H1 (cell line): ENCODE results near the gene PPP1R1B. TPM values are rescaled to one million over a fixed set of nuclear protein-coding genes. Genes with fewer than 3 reads are reported as not detected.

ENCODE experiments used
- CTCF ChIA-PET: fragments of 300-600 bp; sonication (Branson Sonifier 250); formaldehyde crosslinking; loops from one replicate; lab custom pipeline; 2021; ENCODE audit not compliant: partially characterized antibody; lab: Charles Lee
- POLR2A ChIA-PET: fragments of 300-600 bp; sonication (Branson Sonifier 250); formaldehyde crosslinking; loops from one replicate; lab custom pipeline; 2021; ENCODE audit warnings: inconsistent platforms; ENCODE audit not compliant: partially characterized antibody; lab: Charles Lee
- DNase-seq, 2 experiments: peaks; one replicate each; pipeline versions ENCODE4 v3.0.0 to v3.0.0-alpha.2; 2010 to 2022; ENCODE audit warnings: low spot score in 2 of 2, low read depth in 1 of 2, mixed read lengths in 1 of 2
- FAIRE-seq: peaks from 2 replicates; lab custom pipeline; 2011; peaks lifted over from hg19 to GRCh38; lab: Jason Lieb, UNC
- H2AFZ ChIP-seq: 2 replicates; pipeline ENCODE4 v1.8.1; 2012; ENCODE audit warnings: low read length, inconsistent platforms
- H2AK5ac ChIP-seq: 2 replicates; pipeline ENCODE4 v1.6.1; 2013; ENCODE audit warnings: low read depth, low read length
- H2BK120ac ChIP-seq: replicated peaks from 2 replicates; pipeline ENCODE3; 2013; ENCODE audit warnings: low read depth, low read length, inconsistent platforms
- H2BK12ac ChIP-seq: 2 replicates; pipeline ENCODE4 v1.6.1; 2013; ENCODE audit warnings: low read depth, low read length
- H2BK15ac ChIP-seq: 2 replicates; pipeline ENCODE4 v1.6.1; 2013; ENCODE audit warnings: low read length
- H2BK20ac ChIP-seq: 2 replicates; pipeline ENCODE4 v1.6.1; 2013; ENCODE audit warnings: low read length
- H2BK5ac ChIP-seq: 2 replicates; pipeline ENCODE4 v1.6.1; 2013; ENCODE audit warnings: low read depth, low read length
- H3K14ac ChIP-seq: 2 replicates; pipeline ENCODE4 v1.6.1; 2013; ENCODE audit warnings: inconsistent platforms; ENCODE audit not compliant: insufficient read length
- H3K18ac ChIP-seq: 2 replicates; pipeline ENCODE4 v1.6.1; 2013; ENCODE audit warnings: low read length; ENCODE audit errors: extremely low read depth
- H3K23ac ChIP-seq: 2 replicates; pipeline ENCODE4 v1.6.1; 2013; ENCODE audit warnings: inconsistent platforms; ENCODE audit not compliant: insufficient read length
- H3K23me2 ChIP-seq: 2 replicates; pipeline ENCODE4 v1.6.1; 2013; ENCODE audit warnings: low read depth, low read length
- H3K27ac ChIP-seq: 2 replicates; pipeline ENCODE4 v1.6.1; 2011; ENCODE audit warnings: low read depth, low read length, inconsistent platforms
- H3K27me3 ChIP-seq, 4 experiments: replicated peaks in 1 of 4; 1 replicate in 1 of 4; 2 replicates in 3 of 4; pipeline versions ENCODE4 v1.6.1 to v1.8.1; 2011 to 2013; ENCODE audit warnings: low read length in 3 of 4, mild to moderate bottlenecking in 3 of 4, inconsistent platforms in 2 of 4, mixed read lengths in 2 of 4, moderate library complexity in 1 of 4; ENCODE audit not compliant: control insufficient read depth in 3 of 4, insufficient read depth in 3 of 4; ENCODE audit errors: extremely low read depth in 1 of 4
- H3K36me3 ChIP-seq, 4 experiments: 2 replicates each; pipeline versions ENCODE4 v1.6.1 to v1.8.1; 2011 to 2013; ENCODE audit warnings: mild to moderate bottlenecking in 4 of 4, low read length in 3 of 4, moderate library complexity in 2 of 4, control low read depth in 1 of 4, inconsistent platforms in 1 of 4; ENCODE audit not compliant: insufficient read depth in 4 of 4, control insufficient read depth in 2 of 4
- H3K4ac ChIP-seq: replicated peaks from 2 replicates; pipeline ENCODE3; 2013; ENCODE audit warnings: low read length, low read depth, mixed read lengths, inconsistent platforms; ENCODE audit not compliant: insufficient read length
- H3K4me1 ChIP-seq, 4 experiments: replicated peaks in 1 of 4; 1 replicate in 1 of 4; 2 replicates in 3 of 4; pipeline versions ENCODE4 v1.6.1 to v1.8.1; 2011 to 2013; ENCODE audit warnings: low read length in 3 of 4, inconsistent platforms in 2 of 4, mixed read lengths in 1 of 4; ENCODE audit not compliant: insufficient read depth in 4 of 4, control insufficient read depth in 3 of 4
- H3K4me2 ChIP-seq, 2 experiments: 2 replicates each; pipeline versions ENCODE4 v1.6.1 to v1.8.1; 2011 to 2013; ENCODE audit warnings: low read depth in 2 of 2, low read length in 2 of 2, control low read depth in 1 of 2, inconsistent platforms in 1 of 2, mild to moderate bottlenecking in 1 of 2; ENCODE audit not compliant: insufficient read depth in 1 of 2
- H3K4me3 ChIP-seq, 4 experiments: fragments of 200-600, 300-600 bp in 1 of 4; sonication (generic), shearing (Covaris generic), sonication (Bioruptor Twin) in 1 of 4; 2 replicates each; pipeline versions ENCODE4 v1.5.1 to v1.8.1; 2011 to 2016; ENCODE audit warnings: low read length in 4 of 4, low read depth in 3 of 4, control low read depth in 2 of 4, inconsistent platforms in 2 of 4, mild to moderate bottlenecking in 2 of 4, mixed read lengths in 1 of 4, moderate library complexity in 1 of 4; ENCODE audit not compliant: insufficient read depth in 2 of 4; ENCODE audit errors: extremely low read depth in 1 of 4
- H3K56ac ChIP-seq: replicated peaks from 2 replicates; pipeline ENCODE3; 2013; ENCODE audit warnings: low read depth, mild to moderate bottlenecking, mixed read lengths, low read length, inconsistent platforms; ENCODE audit not compliant: insufficient read length
- H3K79me1 ChIP-seq: 2 replicates; pipeline ENCODE4 v1.6.1; 2013; ENCODE audit warnings: low read depth, low read length, control low read depth
- H3K79me2 ChIP-seq, 2 experiments: 2 replicates each; pipeline versions ENCODE4 v1.6.1 to v1.8.1; 2012 to 2013; ENCODE audit warnings: low read length in 2 of 2, mild to moderate bottlenecking in 2 of 2, inconsistent platforms in 1 of 2; ENCODE audit not compliant: insufficient read depth in 2 of 2, control insufficient read depth in 1 of 2
- H3K9ac ChIP-seq, 4 experiments: replicated peaks in 1 of 4; 1 replicate in 1 of 4; 2 replicates in 3 of 4; pipeline versions ENCODE4 v1.6.1 to v1.8.1; 2011 to 2013; ENCODE audit warnings: low read depth in 3 of 4, low read length in 3 of 4, control low read depth in 2 of 4, mild to moderate bottlenecking in 2 of 4, moderate library complexity in 2 of 4, inconsistent platforms in 1 of 4; ENCODE audit errors: extremely low read depth in 1 of 4
- H3K9me3 ChIP-seq, 2 experiments: 2 replicates each; pipeline versions ENCODE4 v1.6.1 to v1.8.1; 2012 to 2013; ENCODE audit warnings: mild to moderate bottlenecking in 2 of 2, moderate library complexity in 2 of 2, control low read depth in 1 of 2, inconsistent platforms in 1 of 2, low read depth in 1 of 2, low read length in 1 of 2, mixed read lengths in 1 of 2; ENCODE audit not compliant: insufficient read depth in 2 of 2
- H4K20me1 ChIP-seq, 2 experiments: replicated peaks in 1 of 2; 2 replicates each; pipeline versions ENCODE3 to v1.8.1; 2011 to 2013; ENCODE audit warnings: inconsistent platforms in 2 of 2, low read length in 2 of 2, mild to moderate bottlenecking in 1 of 2; ENCODE audit not compliant: insufficient read depth in 2 of 2, control insufficient read depth in 1 of 2
- H4K5ac ChIP-seq: 2 replicates; pipeline ENCODE4 v1.6.1; 2013; ENCODE audit warnings: low read length, low read depth, mixed read lengths, inconsistent platforms; ENCODE audit not compliant: insufficient read length
- H4K8ac ChIP-seq: 2 replicates; pipeline ENCODE4 v1.8.0; 2013; ENCODE audit warnings: mild to moderate bottlenecking, moderate library complexity, low read length, inconsistent platforms; ENCODE audit not compliant: insufficient read depth; ENCODE audit errors: extremely low read depth
- H4K91ac ChIP-seq: replicated peaks from 2 replicates; pipeline ENCODE3; 2013; ENCODE audit warnings: low read length, mixed read lengths, inconsistent platforms; ENCODE audit not compliant: insufficient read length
- CBX8 ChIP-seq: fragments of 300-800, 300-1000 bp; sonication (generic); IDR thresholded peaks from 2 replicates; pipeline ENCODE4 v1.7.1; 2016; ENCODE audit warnings: low read depth, low read length, borderline replicate concordance
- CTBP2 ChIP-seq: IDR thresholded peaks from 2 replicates; pipeline ENCODE4 v1.7.0; 2011; ENCODE audit warnings: borderline replicate concordance, mild to moderate bottlenecking, moderate library complexity, mixed read lengths, low read length; ENCODE audit not compliant: insufficient read depth, insufficient read length
- EGR1 ChIP-seq: IDR thresholded peaks from 2 replicates; pipeline ENCODE4 v1.6.1; 2011; ENCODE audit warnings: low read depth, low read length, borderline replicate concordance
- MAX ChIP-seq: IDR thresholded peaks from 2 replicates; pipeline ENCODE4 v1.6.1; 2012; ENCODE audit warnings: inconsistent platforms
- POLR2AphosphoS5 ChIP-seq: IDR thresholded peaks from 2 replicates; pipeline ENCODE4 v1.6.1; 2011; ENCODE audit warnings: low read depth, low read length
- SP2 ChIP-seq: IDR thresholded peaks from 2 replicates; pipeline ENCODE4 v1.6.1; 2012; ENCODE audit warnings: mild to moderate bottlenecking, low read length, inconsistent platforms
- TCF12 ChIP-seq: IDR thresholded peaks from 2 replicates; pipeline ENCODE4 v1.6.1; 2011; ENCODE audit warnings: low read depth, mild to moderate bottlenecking, low read length
- TEAD4 ChIP-seq: IDR thresholded peaks from 2 replicates; pipeline ENCODE4 v1.6.1; 2012; ENCODE audit warnings: low read depth, low read length, inconsistent platforms, mixed read lengths
- whole genome bisulfite sequencing, 2 experiments: shearing (Covaris generic) in 1 of 2; methylation state at CpG; one replicate each; pipeline versions ENCODE4 v1.1.6 to v1.1.7; 2013 to 2015; ENCODE audit warnings: low lambda C conversion rate in 2 of 2, mixed read lengths in 2 of 2, inconsistent platforms in 1 of 2, low coverage in 1 of 2, missing lambda C conversion rate in 1 of 2; ENCODE audit not compliant: insufficient replicate concordance in 2 of 2, insufficient coverage in 1 of 2, insufficient read length in 1 of 2; ENCODE audit errors: extremely low coverage in 1 of 2, missing lambda C conversion rate in 1 of 2; 5-methylcytosine and 5-hydroxymethylcytosine counted together
- polyA plus RNA-seq, 7 experiments: library from polyadenylated mRNA; depleted of rRNA in 3 of 7; stranded (reverse) in 5 of 7; unstranded in 2 of 7; fragments of >200 nt in 5 of 7; fragments of 200-250 nt in 2 of 7; gene quantifications; 1 replicate in 5 of 7; 2 replicates in 1 of 7; 4 replicates in 1 of 7; pipeline versions ENCODE4 v1.2.1 to v1.2.3, GENCODE V29; 2011 to 2013; ENCODE audit warnings: missing spikeins in 2 of 7, mixed read lengths in 2 of 7
- total RNA-seq: library from RNA; stranded (reverse); fragmentation: NEBNext Ultra II Directional; extraction: Animal tissue kit (Norgen Biotek cat#: 25700); gene quantifications from 2 replicates; pipeline ENCODE4 v1.2.1, GENCODE V29; 2021

Gene PPP1R1B
- total and polyA plus RNA-seq, 2 of the 8 experiments (the other 6 are each of a cell fraction or from before 2014, with no cell fraction given) = 10.7 to 22.3 TPM

GRCh38 chr17:39660011-39660360 is 33.2 kb downstream of the PPP1R1B start:
- no peak overlapping the region for H3K56ac ChIP-seq
- H3K14ac ChIP-seq = no peak overlapping the region
- H3K79me1 ChIP-seq = 0 out of 2 replicates have a peak, but pooled peaks cover 2% of the 10 kb centered on the region
- H3K9me3 ChIP-seq = no peaks in the 10 kb centered on the region
- H2BK5ac ChIP-seq = no peak overlapping the region
- H3K23me2 ChIP-seq = no peaks in the 10 kb centered on the region
- no peaks in the 10 kb centered on the region for H4K20me1 ChIP-seq
- H2BK20ac ChIP-seq = no peak overlapping the region
- H3K27me3 ChIP-seq = no peaks in the 10 kb centered on the region
- no peak overlapping the region for H3K4ac ChIP-seq
- peaks cover 0 to 30% (median 24%) of the 10 kb centered on the region in 4 experiments; a peak in 6 of 7 replicates for H3K4me1 ChIP-seq
- FAIRE-seq (no peak), DNase-seq (no peak)
- H3K27ac ChIP-seq = no peak overlapping the region
- H3K23ac ChIP-seq = no peak overlapping the region
- no peak overlapping the region for H2AFZ ChIP-seq
- no peak overlapping the region for H4K91ac ChIP-seq
- H4K8ac ChIP-seq = no peak overlapping the region
- no peak overlapping the region for H2BK12ac ChIP-seq
- ChIA-PET CTCF (interaction anchor here (0.5 to 52.4 kb wide), 6 partner anchors 9 to 71 kb away, joined by 3 to 1885 read pairs (median 4); partner anchors contain the start of genes PNMT, PPP1R1B and STARD3), POLR2A (interaction anchor here (1.0 to 32.5 kb wide), 2 partner anchors 8 to 31 kb away, joined by 3 to 708 read pairs; partner anchors contain the start of genes ERBB2, PGAP3 and PNMT)
- TF ChIP-seq EGR1 (no peak), POLR2AphosphoS5 (no peak), MAX (no peak), TCF12 (no peak), SP2 (no peak), TEAD4 (no peak), CTBP2 (no peak), CBX8 (no peak)
- no peak overlapping the region for H2BK15ac ChIP-seq
- H3K18ac ChIP-seq = no peak overlapping the region
- no peak overlapping the region for H3K4me3 ChIP-seq
- H2BK120ac ChIP-seq = no peak overlapping the region
- H4K5ac ChIP-seq = no peak overlapping the region
- peaks cover 0 to 9% (median 3%) of the 10 kb centered on the region in 4 experiments; a peak in 3 of 8 replicates for H3K36me3 ChIP-seq
- H2AK5ac ChIP-seq = no peak overlapping the region
- H3K79me2 ChIP-seq = 0 out of 4 replicates have a peak, but pooled peaks cover 0 to 2% of the 10 kb centered on the region in 2 experiments
- H3K9ac ChIP-seq = no peak overlapping the region
- 86% methylated on average over 5 of the region's 5 CpGs; no CpG with 5 or more reads in 1 of the 2 experiments for WGBS, 2 experiments
- no peak overlapping the region for H3K4me2 ChIP-seq
